ENCODE measurements around the gene KCNQ1. TPM values are rescaled to one million over a fixed set of nuclear protein-coding genes. Genes with fewer than 3 reads are reported as not detected.

The KCNQ1 gene
- total and polyA plus RNA-seq, 9 of the 15 experiments (the other 6 are each of a cell fraction or from before 2014, with no cell fraction given): 0.44 TPM; not detected in 8

- 28% methylated on average over 31 of the region's 31 CpGs for WGBS (ENCODE audit: insufficient coverage, low coverage, missing lambda C conversion rate)
- intact Hi-C loops (cut with micrococcal nuclease) (loop anchor here (5.0 to 10.0 kb wide), 2 partner anchors 164 to 188 kb away; partner anchors contain the start of gene CDKN1C), in situ Hi-C loops (cut with MboI) (no loop called here)
- H3K4me3 ChIP-seq: peak overlapping the region; percentile 69
- H3K27ac ChIP-seq (ENCODE audit: extremely low read depth, low read depth, low read length): peak overlapping the region; percentile 73
- H3K9me1 ChIP-seq (ENCODE audit: control insufficient read depth, insufficient read depth, low read length): no peaks in the 10 kb centered on the region
- ChIA-PET CTCF (ENCODE audit: low intra/inter-chr PET ratio) (no interaction called here), POLR2A (interaction anchor here (0.7 to 2.0 kb wide), 14 partner anchors 9 to 193 kb away, joined by 3 to 20 read pairs (median 5); partner anchors contain the start of gene CDKN1C)
- DNase-seq (ENCODE audit: extremely low read depth in 1 of 4, low spot score in 3 of 4): peak in 2 of 4 experiments; percentile 36 to 47
- peaks cover 38% of the 10 kb centered on the region for H4K20me1 ChIP-seq (replicated peaks; ENCODE audit: control insufficient read depth, insufficient read depth, low read length)
- H3K4me1 ChIP-seq (replicated peaks in 1 of 2; ENCODE audit: control insufficient read depth in 2 of 2, insufficient read depth in 2 of 2, low read length in 2 of 2): peaks cover 22 to 47% of the 10 kb centered on the region in 2 experiments; a peak in 4 of 5 replicates
- H3K4me2 ChIP-seq (ENCODE audit: insufficient read depth, low read length): peak overlapping the region; percentile 86
- BruUV-seq (replicated peaks): no TSS peak
- H3K9ac ChIP-seq (ENCODE audit: insufficient read depth in 1 of 2, low read depth in 2 of 2, low read length in 2 of 2): peak overlapping the region; percentile 84 to 98
- no peaks in the 10 kb centered on the region for H3K27me3 ChIP-seq (ENCODE audit: control insufficient read depth in 2 of 2, insufficient read depth in 2 of 2, low read length in 2 of 2)
- H3K9me3 ChIP-seq (replicated peaks; ENCODE audit: control insufficient read depth, insufficient read depth, low read depth, low read length): no peaks in the 10 kb centered on the region
- no peak for FAIRE-seq
- peaks cover 26% of the 10 kb centered on the region for H3K36me3 ChIP-seq (ENCODE audit: control insufficient read depth, insufficient read depth, low read length)
- peak; percentile 52 for ATAC-seq
- peaks cover 60% of the 10 kb centered on the region for H3K79me2 ChIP-seq (ENCODE audit: control insufficient read depth, insufficient read depth, low read length)
- no peak overlapping the region for H2AFZ ChIP-seq (ENCODE audit: low read depth, low read length)
- TF ChIP-seq NFIC (IDR thresholded peaks at IDR 0.05) (peak; percentile 32; the same call in 1 of the 2 replicates), ZNF280A (IDR thresholded peaks at IDR 0.05; ENCODE audit: low read depth, partially characterized antibody) (no peak), XRCC5 (IDR thresholded peaks at IDR 0.05; ENCODE audit: low read depth, low read length) (0 out of 2 replicates have a peak, but pooled peaks have one; percentile 14), ZBTB40 (IDR thresholded peaks at IDR 0.05) (peak; percentile 11; the same call in 1 of the 2 replicates), ZBTB40 (CRISPR knock-in tag; IDR thresholded peaks at IDR 0.05) (no peak), ZNF609 (CRISPR knock-in tag; IDR thresholded peaks at IDR 0.05; ENCODE audit: borderline replicate concordance) (0 out of 2 replicates have a peak, but pooled peaks have one; percentile 32)
Observed at GRCh38 chr11:2699185-2699530, 254.3 kb downstream of the KCNQ1 start.
